Lung (tissue), 12 donors: ENCODE data around the gene AHRR. TPM values are rescaled to one million over a fixed set of nuclear protein-coding genes. Genes with fewer than 3 reads are reported as not detected.

Experiments used
- ATAC-seq: fragments of 200-7000 bp; cut with Tn5 transposase; one replicate; pipeline ENCODE4 v1.9.1; 2020; ENCODE audit warnings: moderate number of reproducible peaks; ENCODE audit not compliant: insufficient read depth, low FRiP score
- DNase-seq, 3 donors: peaks; one replicate each; pipeline ENCODE4 v3.0.0-alpha.2; 2013 to 2017
- H3K27ac ChIP-seq, 2 donors: one replicate each; pipeline ENCODE4 v1.5.1; 2013; ENCODE audit warnings: mild to moderate bottlenecking in 2 of 2, moderate library complexity in 2 of 2, control low read depth in 1 of 2, inconsistent platforms in 1 of 2, low read depth in 1 of 2, low read length in 1 of 2
- H3K27me3 ChIP-seq, 3 donors: one replicate each; pipeline ENCODE4 v1.5.1; 2013; ENCODE audit warnings: low read length in 2 of 3; ENCODE audit not compliant: control insufficient read depth in 3 of 3, insufficient read depth in 3 of 3
- H3K36me3 ChIP-seq, 4 donors: one replicate each; pipeline ENCODE4 v1.5.1; 2013; ENCODE audit warnings: low read length in 4 of 4, mild to moderate bottlenecking in 1 of 4, moderate library complexity in 1 of 4; ENCODE audit not compliant: control insufficient read depth in 4 of 4, insufficient read depth in 4 of 4
- H3K4me1 ChIP-seq, 5 donors: one replicate each; pipeline ENCODE4 v1.5.1; 2013; ENCODE audit warnings: low read length in 5 of 5, mild to moderate bottlenecking in 2 of 5, moderate library complexity in 1 of 5; ENCODE audit not compliant: control insufficient read depth in 5 of 5, insufficient read depth in 5 of 5
- H3K4me3 ChIP-seq: one replicate; pipeline ENCODE4 v1.5.1; 2013; ENCODE audit warnings: mild to moderate bottlenecking, control low read depth, moderate library complexity
- H3K9ac ChIP-seq, 2 donors: one replicate each; pipeline ENCODE4 v1.5.1; 2013; ENCODE audit warnings: low read length in 2 of 2, control low read depth in 1 of 2; ENCODE audit not compliant: insufficient read depth in 1 of 2
- H3K9me3 ChIP-seq, 4 donors: one replicate each; pipeline ENCODE4 v1.5.1; 2013; ENCODE audit warnings: low read length in 3 of 4, mild to moderate bottlenecking in 1 of 4, moderate library complexity in 1 of 4; ENCODE audit not compliant: control insufficient read depth in 4 of 4, insufficient read depth in 3 of 4
- WGBS, 2 donors: extraction: QIAGEN DNeasy Blood & Tissue Kit; methylation state at CpG; one replicate each; pipeline ENCODE4 v1.1.7; 2013; 5-methylcytosine and 5-hydroxymethylcytosine counted together
- polyA plus RNA-seq, 2 donors: library from polyadenylated mRNA; stranded (reverse); fragments of 200-250 nt; gene quantifications; one replicate each; pipeline ENCODE4 v1.2.1, GENCODE V29; 2013
- total RNA-seq, 2 donors: library from RNA; depleted of rRNA in 1 of 2; stranded (reverse); fragments of >200 nt in 1 of 2; gene quantifications; one replicate each; pipeline ENCODE4 v1.2.1, GENCODE V29; 2014 to 2021
- TF ChIP-seq, protein P1 (sequence below): IDR thresholded peaks from 2 replicates; pipeline ENCODE4 v1.5.1; 2012; ENCODE audit warnings: mild to moderate bottlenecking; ENCODE audit errors: control extremely low read depth, extremely low read depth
- donor health status: control.
- donor health status: control.
- donor health status: Bipolar disorder and iron deficiency.
- donor health status: healthy.
- donor health status: DM: yes; HTN: yes; CAD: no.

Gene AHRR
- total and polyA plus RNA-seq, 4 donors, result 0.63 to 8.8 (median 2.8) TPM

DNA sequence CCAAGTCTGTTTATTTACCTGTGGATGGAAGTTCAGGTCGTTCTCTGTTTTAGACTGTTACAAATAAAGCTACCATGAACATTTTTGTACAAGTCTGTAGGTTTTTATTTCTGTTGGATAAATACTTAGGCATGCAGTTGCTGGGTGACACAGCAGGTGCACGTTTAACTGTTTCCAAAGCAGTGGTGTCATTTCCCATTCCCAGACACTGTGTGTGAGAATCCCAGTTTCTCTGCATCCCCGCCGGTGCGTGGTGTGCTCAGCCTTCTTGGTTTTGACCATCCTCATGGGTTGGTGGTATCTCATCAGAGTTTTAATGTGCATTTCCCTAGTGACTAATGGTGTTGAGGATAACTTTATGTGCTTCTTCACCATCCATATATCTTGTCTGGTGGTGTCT lies 27.2 kb downstream of the AHRR start:
- Histone ChIP-seq H3K9ac (no peak overlapping the region), H3K27ac (no peak overlapping the region), H3K4me1 (peaks cover 0 to 2% (median 0%) of the 10 kb centered on the region in 5 donors), H3K4me3 (no peak overlapping the region), H3K27me3 (peaks cover 0 to 23% (median 0%) of the 10 kb centered on the region in 3 donors), H3K36me3 (peaks cover 0 to 4% (median 0%) of the 10 kb centered on the region in 4 donors), H3K9me3 (peaks cover 0 to 3% (median 0%) of the 10 kb centered on the region in 4 donors)
- DNase-seq (no peak), ATAC-seq (no peak)
- 83 to 89% methylated on average over 5 of the region's 5 CpGs for WGBS, 2 donors
- TF ChIP-seq, protein P1, sequence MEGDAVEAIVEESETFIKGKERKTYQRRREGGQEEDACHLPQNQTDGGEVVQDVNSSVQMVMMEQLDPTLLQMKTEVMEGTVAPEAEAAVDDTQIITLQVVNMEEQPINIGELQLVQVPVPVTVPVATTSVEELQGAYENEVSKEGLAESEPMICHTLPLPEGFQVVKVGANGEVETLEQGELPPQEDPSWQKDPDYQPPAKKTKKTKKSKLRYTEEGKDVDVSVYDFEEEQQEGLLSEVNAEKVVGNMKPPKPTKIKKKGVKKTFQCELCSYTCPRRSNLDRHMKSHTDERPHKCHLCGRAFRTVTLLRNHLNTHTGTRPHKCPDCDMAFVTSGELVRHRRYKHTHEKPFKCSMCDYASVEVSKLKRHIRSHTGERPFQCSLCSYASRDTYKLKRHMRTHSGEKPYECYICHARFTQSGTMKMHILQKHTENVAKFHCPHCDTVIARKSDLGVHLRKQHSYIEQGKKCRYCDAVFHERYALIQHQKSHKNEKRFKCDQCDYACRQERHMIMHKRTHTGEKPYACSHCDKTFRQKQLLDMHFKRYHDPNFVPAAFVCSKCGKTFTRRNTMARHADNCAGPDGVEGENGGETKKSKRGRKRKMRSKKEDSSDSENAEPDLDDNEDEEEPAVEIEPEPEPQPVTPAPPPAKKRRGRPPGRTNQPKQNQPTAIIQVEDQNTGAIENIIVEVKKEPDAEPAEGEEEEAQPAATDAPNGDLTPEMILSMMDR, result no peak

DNA sequence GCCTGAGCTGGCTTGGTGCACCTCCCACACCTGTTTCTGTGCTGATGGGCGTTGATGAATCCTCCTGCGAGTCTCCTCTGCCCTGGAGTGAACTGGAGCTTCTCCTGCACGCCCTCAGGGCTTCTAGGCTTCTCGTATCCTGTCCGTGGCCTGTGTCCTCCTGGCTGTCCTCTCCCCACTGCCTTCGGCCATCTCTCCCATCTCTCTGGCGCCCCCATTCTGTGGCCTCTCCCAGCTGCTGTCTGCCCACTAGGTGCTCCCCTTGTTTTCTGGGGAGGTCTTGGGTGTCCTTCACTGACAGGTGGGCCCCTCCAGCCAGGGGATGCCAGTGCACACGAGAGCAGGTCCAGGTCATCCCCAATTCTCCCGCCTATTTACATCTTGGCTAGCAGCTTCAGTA lies 28.8 kb downstream of the AHRR start:
- Histone ChIP-seq H3K4me1 (no peaks in the 10 kb centered on the region), H3K27ac (no peak overlapping the region), H3K36me3 (peaks cover 0 to 5% (median 0%) of the 10 kb centered on the region in 4 donors), H3K9me3 (peaks cover 0 to 6% (median 0%) of the 10 kb centered on the region in 4 donors), H3K4me3 (no peak overlapping the region), H3K9ac (no peak overlapping the region), H3K27me3 (peaks cover 0 to 19% (median 0%) of the 10 kb centered on the region in 3 donors)
- 87% methylated on average over 9 of the region's 9 CpGs for WGBS, 2 donors
- ATAC-seq, result no peak
- TF ChIP-seq, protein P1, result no peak
- no peak for DNase-seq

DNA sequence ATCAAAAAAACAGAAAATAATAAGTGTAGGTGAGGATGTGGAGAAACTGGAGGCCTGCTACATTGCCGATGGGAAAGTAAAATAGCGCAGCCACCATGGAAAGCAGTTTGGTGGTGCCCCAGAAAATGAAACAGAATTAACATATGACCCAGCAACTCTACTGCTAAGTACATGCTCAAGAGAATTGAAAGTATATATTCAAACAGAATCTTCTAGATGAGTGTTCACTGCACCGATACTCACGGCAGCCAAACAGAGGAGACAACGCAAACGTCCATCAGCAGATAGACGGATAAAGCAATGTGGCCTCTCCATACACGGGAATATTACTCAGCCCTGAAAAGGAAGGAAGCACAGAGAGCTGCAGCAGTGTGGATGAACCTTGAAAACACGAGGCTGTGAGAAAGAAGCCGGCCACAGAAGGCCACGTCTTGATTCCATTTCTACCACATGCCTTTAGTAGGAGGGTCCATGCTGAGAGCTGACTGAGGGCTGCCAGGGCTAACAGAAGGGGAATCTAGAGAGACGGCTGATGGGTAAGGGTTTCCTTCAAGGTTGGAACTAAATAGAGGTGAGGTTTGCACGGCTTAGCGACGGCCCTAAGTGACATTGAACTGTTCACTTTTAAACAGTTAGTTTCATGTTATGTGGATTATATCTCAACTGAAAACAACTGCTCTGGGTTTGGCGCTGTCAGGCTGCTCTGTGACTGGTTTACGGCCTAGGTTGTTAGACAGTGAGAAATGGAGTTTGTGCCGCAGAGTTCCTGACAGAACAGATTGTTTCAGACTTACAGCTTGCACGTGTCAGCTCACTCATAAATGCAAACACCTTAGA lies 29.8 kb downstream of the AHRR start:
- DNase-seq, result no peak
- H3K4me1 ChIP-seq, result no peaks in the 10 kb centered on the region
- peaks cover 0 to 7% (median 0%) of the 10 kb centered on the region in 4 donors for H3K36me3 ChIP-seq
- H3K9ac ChIP-seq, result no peak overlapping the region
- H3K27me3 ChIP-seq, result peaks cover 0 to 14% (median 0%) of the 10 kb centered on the region in 3 donors
- H3K9me3 ChIP-seq, result peaks cover 0 to 7% (median 0%) of the 10 kb centered on the region in 4 donors
- no peak for ATAC-seq
- WGBS, 2 donors, result 78 to 86% methylated on average over 19 of the region's 19 CpGs
- TF ChIP-seq, protein P1, result no peak
- H3K27ac ChIP-seq, result no peak overlapping the region
- H3K4me3 ChIP-seq, result no peak overlapping the region
